Thymus (tissue), 11 donors: ENCODE data around the gene UTS2B. TPM values are rescaled to one million over a fixed set of nuclear protein-coding genes. Genes with fewer than 3 reads are reported as not detected.

Experiments
- DNase-seq, 9 donors: peaks; one replicate each; pipeline ENCODE4 v3.0.0-alpha.2; 2013; ENCODE audit warnings: low spot score in 9 of 9, low read depth in 6 of 9, missing footprints in 1 of 9
- H3K27ac ChIP-seq, 2 donors: one replicate each; pipeline ENCODE4 v1.5.1; 2013; ENCODE audit warnings: control low read depth in 1 of 2, low read depth in 1 of 2, low read length in 1 of 2, mild to moderate bottlenecking in 1 of 2, moderate library complexity in 1 of 2
- H3K27me3 ChIP-seq, 2 donors: one replicate each; pipeline ENCODE4 v1.5.1; 2013; ENCODE audit warnings: low read length in 1 of 2; ENCODE audit not compliant: control insufficient read depth in 2 of 2, insufficient read depth in 1 of 2
- H3K36me3 ChIP-seq, 2 donors: one replicate each; pipeline ENCODE4 v1.5.1; 2013; ENCODE audit warnings: low read length in 1 of 2, mild to moderate bottlenecking in 1 of 2, moderate library complexity in 1 of 2; ENCODE audit not compliant: control insufficient read depth in 2 of 2, insufficient read depth in 2 of 2
- H3K4me1 ChIP-seq, 2 donors: one replicate each; pipeline ENCODE4 v1.5.1; 2013; ENCODE audit warnings: low read length in 2 of 2; ENCODE audit not compliant: control insufficient read depth in 2 of 2, insufficient read depth in 2 of 2
- H3K4me3 ChIP-seq, 2 donors: one replicate each; pipeline ENCODE4 v1.5.1; 2013; ENCODE audit warnings: low read length in 2 of 2, control low read depth in 1 of 2, mild to moderate bottlenecking in 1 of 2
- H3K9me3 ChIP-seq, 2 donors: one replicate each; pipeline ENCODE4 v1.5.1; 2013; ENCODE audit warnings: low read length in 1 of 2, mild to moderate bottlenecking in 1 of 2; ENCODE audit not compliant: control insufficient read depth in 2 of 2, insufficient read depth in 1 of 2
- WGBS: extraction: QIAGEN DNeasy Blood & Tissue Kit; methylation state at CpG from one replicate; pipeline ENCODE4 v1.1.7; 2013; 5-methylcytosine and 5-hydroxymethylcytosine counted together
- polyA plus RNA-seq: library from polyadenylated mRNA; stranded (reverse); fragments of 200-250 nt; gene quantifications from one replicate; pipeline ENCODE4 v1.2.3, GENCODE V29; 2013
- total RNA-seq: library from RNA; stranded (reverse); fragments of 120-200 nt; gene quantifications from one replicate; pipeline ENCODE4 v1.2.4, GENCODE V29; 2013
- donor health status: healthy.

Gene UTS2B
- total and polyA plus RNA-seq, 2 donors = 0.09 to 0.16 TPM

DNA sequence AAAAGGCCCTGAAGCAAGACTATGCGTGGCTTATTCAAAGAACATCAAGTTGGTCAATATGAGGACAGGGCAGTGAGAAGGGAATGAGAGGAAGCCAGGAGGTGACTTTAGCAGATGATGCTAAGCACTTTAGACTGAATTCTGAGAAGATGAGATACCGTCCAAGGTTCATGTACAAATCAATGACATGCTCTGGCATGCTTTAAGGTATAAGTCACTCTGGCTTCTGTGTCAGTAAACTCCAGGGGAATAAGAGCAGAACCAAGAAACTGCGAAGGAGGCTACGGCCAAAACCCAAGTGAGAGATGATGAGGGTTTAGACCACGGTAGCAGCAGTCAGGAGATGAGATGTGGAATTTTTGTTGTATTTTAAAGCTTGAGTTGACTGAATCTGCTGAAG, 10.0 kb downstream of the UTS2B start:
- WGBS = 84% methylated on average over 5 of the region's 5 CpGs
- DNase-seq = no peak

DNA sequence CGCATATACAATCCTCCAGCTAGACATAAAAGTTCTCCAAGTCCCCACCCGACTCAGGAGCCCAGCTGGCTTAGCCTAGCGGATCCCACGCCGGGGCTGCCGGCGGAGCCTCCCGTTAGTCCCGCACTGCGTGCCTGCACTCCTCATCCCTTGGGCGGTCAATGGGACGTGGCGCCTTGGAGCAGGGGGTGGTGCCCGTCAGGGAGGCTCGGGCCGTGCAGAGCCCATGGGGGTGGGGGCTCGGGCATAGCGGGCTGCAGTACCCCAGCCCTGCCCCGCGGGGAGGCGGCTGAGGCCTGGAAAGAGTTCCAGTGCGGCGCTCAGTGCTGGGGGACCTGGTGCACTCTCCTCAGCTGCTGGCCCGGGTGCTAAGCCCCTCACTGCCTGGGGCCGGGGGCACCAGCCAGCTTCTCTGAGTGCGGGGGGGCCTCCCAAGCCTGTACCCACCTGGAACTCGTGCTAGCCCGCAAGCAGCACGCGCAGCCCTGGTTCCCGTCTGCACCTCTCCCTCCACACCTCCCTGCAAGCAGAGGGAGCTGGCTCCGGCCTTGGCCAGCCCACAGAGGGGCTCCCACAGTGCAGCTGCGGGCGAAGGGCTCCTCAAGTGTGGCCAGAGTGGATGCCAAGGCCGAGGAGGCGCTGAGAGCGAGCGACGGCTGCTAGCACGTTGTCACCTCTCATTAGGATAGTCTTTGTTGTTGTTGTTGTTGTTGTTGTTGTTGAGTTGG, 13.3 kb downstream of the UTS2B start:
- Histone ChIP-seq H3K4me3 (no peak overlapping the region), H3K9me3 (peaks cover 0 to 7% of the 10 kb centered on the region in 2 donors), H3K4me1 (no peaks in the 10 kb centered on the region), H3K36me3 (no peaks in the 10 kb centered on the region), H3K27me3 (no peaks in the 10 kb centered on the region), H3K27ac (no peak overlapping the region)
- 95% methylated on average over 40 of the region's 40 CpGs for WGBS
- no peak for DNase-seq

More for the DNA sequence above, 10.0 kb downstream of the UTS2B start:
- Histone ChIP-seq H3K27ac (no peak overlapping the region), H3K4me3 (no peak overlapping the region), H3K9me3 (peaks cover 0 to 7% of the 10 kb centered on the region in 2 donors), H3K36me3 (no peaks in the 10 kb centered on the region), H3K27me3 (no peaks in the 10 kb centered on the region), H3K4me1 (no peaks in the 10 kb centered on the region)

DNA sequence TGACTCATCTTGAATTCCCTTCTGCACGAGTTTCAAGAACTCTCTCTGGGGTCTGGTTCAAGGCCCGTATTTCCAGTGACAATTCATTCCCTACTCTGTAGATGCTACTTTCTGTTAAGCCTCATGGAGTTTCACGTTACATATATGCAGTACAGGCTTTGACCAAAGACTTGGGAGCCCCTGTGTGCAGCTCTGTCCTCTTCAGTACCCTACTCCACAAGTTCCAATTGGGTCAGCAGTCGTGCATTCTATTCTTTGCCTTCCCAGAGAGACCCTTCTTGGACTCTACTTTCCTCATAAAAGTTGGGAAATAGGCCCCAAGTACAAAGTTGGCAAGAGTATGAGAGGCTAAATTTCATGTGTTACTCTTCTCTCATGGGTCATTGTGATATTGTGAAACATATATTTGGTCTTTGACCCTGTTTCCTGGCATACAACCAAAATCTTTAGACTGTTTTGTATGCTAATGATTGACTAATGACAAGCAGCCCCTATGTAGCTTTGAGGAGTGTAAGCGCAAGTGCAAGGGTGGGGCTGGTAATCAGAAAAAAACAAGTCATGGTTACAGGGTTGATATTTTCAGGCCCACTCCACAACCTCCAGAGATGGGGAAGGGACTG, 16.1 kb downstream of the UTS2B start:
- WGBS = 88% methylated on average over 5 of the region's 5 CpGs
- no peak overlapping the region for H3K27ac ChIP-seq
- peaks cover 0 to 7% of the 10 kb centered on the region in 2 donors for H3K9me3 ChIP-seq
- no peaks in the 10 kb centered on the region for H3K27me3 ChIP-seq
- no peaks in the 10 kb centered on the region for H3K36me3 ChIP-seq
- DNase-seq = no peak
- no peak overlapping the region for H3K4me3 ChIP-seq
- H3K4me1 ChIP-seq = no peaks in the 10 kb centered on the region

DNA sequence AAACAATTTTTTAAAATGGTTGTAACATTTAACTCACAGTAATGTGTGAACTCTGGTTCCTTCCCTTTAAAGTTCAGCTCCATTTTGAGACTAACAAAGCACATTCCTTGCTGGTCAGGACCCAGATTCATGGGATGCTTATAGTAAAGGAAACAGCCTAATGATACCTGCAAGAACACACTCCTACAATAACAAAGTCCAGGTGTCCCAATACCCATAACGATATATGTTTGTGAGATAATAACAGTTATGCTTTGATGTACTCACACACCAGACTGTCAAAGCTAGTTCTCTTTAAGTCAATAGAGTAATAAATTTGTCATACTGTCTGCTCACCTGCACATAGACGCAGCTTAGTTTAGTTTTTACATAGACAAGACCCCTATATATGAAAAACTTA, 17.0 kb downstream of the UTS2B start:
- 96% methylated on average over 2 of the region's 2 CpGs for WGBS
- no peak for DNase-seq
- H3K27me3 ChIP-seq = no peaks in the 10 kb centered on the region
- H3K4me1 ChIP-seq = no peaks in the 10 kb centered on the region
- no peaks in the 10 kb centered on the region for H3K36me3 ChIP-seq
- no peak overlapping the region for H3K4me3 ChIP-seq
- H3K27ac ChIP-seq = no peak overlapping the region
- H3K9me3 ChIP-seq = peaks cover 0 to 7% of the 10 kb centered on the region in 2 donors

DNA sequence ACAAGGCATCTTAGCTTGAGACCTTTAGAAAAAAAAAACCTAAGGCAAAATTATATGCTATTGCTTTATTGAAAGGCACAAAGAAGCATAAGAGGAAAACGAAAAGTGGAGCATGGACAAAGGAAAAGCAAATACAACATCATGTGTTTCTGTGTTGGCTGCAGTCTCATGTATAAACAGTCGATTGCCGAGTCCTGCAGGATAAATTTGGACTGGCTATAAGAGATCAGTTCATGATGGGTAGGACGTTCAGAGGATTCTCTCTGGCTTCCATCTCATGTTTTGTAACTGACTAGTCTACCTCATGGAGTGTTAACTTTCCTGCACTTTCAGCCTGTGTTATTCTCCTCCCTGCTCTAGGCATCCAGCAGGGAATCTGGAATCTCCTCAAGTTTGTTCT, 23.0 kb downstream of the UTS2B start:
- Histone ChIP-seq H3K4me3 (no peak overlapping the region), H3K36me3 (no peaks in the 10 kb centered on the region), H3K9me3 (no peaks in the 10 kb centered on the region), H3K27ac (no peak overlapping the region), H3K4me1 (no peaks in the 10 kb centered on the region), H3K27me3 (no peaks in the 10 kb centered on the region)
- WGBS = 95% methylated on average over 4 of the region's 4 CpGs
- DNase-seq = no peak

DNA sequence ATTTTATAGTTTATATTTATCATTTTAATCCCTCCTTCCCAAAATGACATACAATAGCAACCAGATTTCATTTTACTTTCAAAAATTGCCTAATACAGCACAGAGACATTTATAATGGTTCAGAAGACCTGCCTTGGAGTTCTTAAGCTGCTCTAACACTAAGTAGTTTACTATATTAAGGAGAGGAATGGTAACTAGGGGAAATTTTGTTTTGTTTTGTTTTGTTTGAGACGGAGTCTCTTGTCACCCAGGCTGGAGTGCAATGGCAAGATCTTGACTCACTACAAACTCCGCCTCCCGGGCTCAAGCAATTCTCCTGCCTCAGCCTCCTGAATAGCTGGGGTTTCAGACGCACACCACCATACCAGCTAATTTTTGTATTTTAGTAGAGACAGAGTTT, 23.9 kb downstream of the UTS2B start:
- Histone ChIP-seq H3K27me3 (no peaks in the 10 kb centered on the region), H3K27ac (no peak overlapping the region), H3K4me1 (no peaks in the 10 kb centered on the region), H3K9me3 (no peaks in the 10 kb centered on the region), H3K4me3 (no peak overlapping the region), H3K36me3 (no peaks in the 10 kb centered on the region)
- no peak for DNase-seq
- WGBS = 97% methylated on average over 4 of the region's 4 CpGs

DNA sequence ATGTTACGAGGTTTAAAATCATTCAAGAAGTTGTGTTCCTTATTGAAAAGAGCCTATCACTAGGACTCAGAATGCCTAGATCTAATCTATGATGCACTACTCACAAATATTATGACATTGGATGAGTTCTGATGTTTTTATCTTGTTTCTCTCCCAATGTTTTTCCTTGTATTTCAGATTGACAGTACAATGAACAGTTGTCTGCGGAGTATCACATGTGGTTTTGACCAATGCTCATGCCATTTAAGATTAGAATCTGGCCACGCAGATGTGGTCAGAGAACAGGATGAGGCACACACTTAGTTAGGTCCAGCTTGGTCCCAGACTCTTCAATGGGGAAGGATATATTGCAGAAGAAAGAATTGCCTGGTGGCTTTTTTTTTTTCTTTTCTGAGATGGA, 26.7 kb downstream of the UTS2B start:
- no peaks in the 10 kb centered on the region for H3K9me3 ChIP-seq
- H3K36me3 ChIP-seq = no peaks in the 10 kb centered on the region
- H3K27me3 ChIP-seq = no peaks in the 10 kb centered on the region
- no peak for DNase-seq
- WGBS = 93% methylated on average over 3 of the region's 3 CpGs
- no peak overlapping the region for H3K4me3 ChIP-seq
- no peak overlapping the region for H3K27ac ChIP-seq
- no peaks in the 10 kb centered on the region for H3K4me1 ChIP-seq

GRCh38 chr3:191302451-191302850, 27.9 kb downstream of the UTS2B start:
- no peaks in the 10 kb centered on the region for H3K36me3 ChIP-seq
- no peak overlapping the region for H3K27ac ChIP-seq
- H3K27me3 ChIP-seq = no peaks in the 10 kb centered on the region
- H3K9me3 ChIP-seq = no peaks in the 10 kb centered on the region
- H3K4me1 ChIP-seq = no peaks in the 10 kb centered on the region
- no peak for DNase-seq
- 95% methylated on average over 2 of the region's 2 CpGs for WGBS
- H3K4me3 ChIP-seq = no peak overlapping the region

DNA sequence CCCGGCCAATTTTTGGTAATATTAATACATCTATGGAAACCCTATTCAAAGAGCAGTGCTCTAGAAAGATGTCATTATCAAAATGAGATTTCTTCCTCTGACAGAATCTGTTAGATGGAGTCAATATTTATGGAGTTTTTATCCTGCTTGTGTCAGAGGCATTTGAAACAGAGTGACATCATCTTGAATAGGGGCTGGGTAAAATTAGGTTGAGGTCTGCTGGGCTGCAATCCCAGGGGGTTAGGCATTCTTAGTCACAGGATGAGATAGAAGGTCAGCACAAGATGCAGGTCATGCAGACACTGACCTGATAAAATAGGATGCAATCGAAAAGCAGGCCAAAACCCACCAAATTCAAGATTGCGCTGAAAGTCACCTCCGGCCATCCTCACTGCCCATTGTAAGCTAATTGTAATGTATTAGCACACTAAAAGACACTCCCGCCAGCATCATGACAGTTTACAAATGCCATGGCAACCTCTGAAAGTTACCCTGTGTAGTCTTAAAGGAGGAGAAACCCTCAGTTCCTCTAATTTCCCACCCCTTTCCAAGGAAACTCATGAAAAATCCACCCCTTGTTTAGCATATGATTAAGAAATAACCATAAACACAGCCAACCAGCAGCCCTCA, 28.4 kb downstream of the UTS2B start:
- Histone ChIP-seq H3K4me1 (no peaks in the 10 kb centered on the region), H3K27ac (no peak overlapping the region), H3K36me3 (no peaks in the 10 kb centered on the region), H3K27me3 (no peaks in the 10 kb centered on the region), H3K9me3 (no peaks in the 10 kb centered on the region), H3K4me3 (no peak overlapping the region)
- DNase-seq = no peak
- 97% methylated on average over 5 of the region's 5 CpGs for WGBS
